PFSK-1 (cell line): ENCODE data around the gene DYNLRB2.

Experiments
- FOXP2 ChIP-seq: optimal IDR thresholded peaks from 2 replicates; pipeline ENCODE3; 2011; ENCODE audit warnings: borderline replicate concordance, control low read depth, inconsistent platforms; ENCODE audit not compliant: insufficient read depth; ENCODE audit errors: extremely low read length, extremely low read depth
- POLR2AphosphoS5 ChIP-seq: IDR thresholded peaks from 2 replicates; pipeline ENCODE4 v1.6.1; 2012; ENCODE audit warnings: low read depth, mild to moderate bottlenecking, control low read depth, low read length, moderate library complexity
- REST ChIP-seq, 2 experiments: IDR thresholded peaks; 2 replicates each; pipeline versions ENCODE4 v1.6.1 to v1.8.0; 2011 to 2012; ENCODE audit warnings: low read depth in 2 of 2, low read length in 2 of 2, control low read depth in 1 of 2, inconsistent platforms in 1 of 2, mild to moderate bottlenecking in 1 of 2, moderate library complexity in 1 of 2; ENCODE audit not compliant: insufficient read depth in 1 of 2
- SIN3A ChIP-seq: IDR thresholded peaks from 2 replicates; pipeline ENCODE4 v1.6.1; 2012; ENCODE audit warnings: mild to moderate bottlenecking, low read length, moderate library complexity, borderline replicate concordance; ENCODE audit not compliant: insufficient read depth
- TAF1 ChIP-seq: IDR thresholded peaks from 2 replicates; pipeline ENCODE4 v1.6.1; 2012; ENCODE audit warnings: low read length, control low read depth, borderline replicate concordance; ENCODE audit not compliant: insufficient read depth

The DYNLRB2 gene

GRCh38 chr16:80507538-80507937 lies 33.3 kb upstream of the DYNLRB2 start:
- TF ChIP-seq REST (IDR thresholded peaks at IDR 0.05; ENCODE audit: insufficient read depth in 1 of 2, low read depth in 2 of 2, low read length in 2 of 2), result no peak
- no peak for TF ChIP-seq SIN3A
- TF ChIP-seq POLR2AphosphoS5, result no peak
- TF ChIP-seq FOXP2, result no peak
- no peak for TF ChIP-seq TAF1

GRCh38 chr16:80509872-80510271 lies 30.9 kb upstream of the DYNLRB2 start:
- no peak for TF ChIP-seq REST (IDR thresholded peaks at IDR 0.05; ENCODE audit: insufficient read depth in 1 of 2, low read depth in 2 of 2, low read length in 2 of 2)
- no peak for TF ChIP-seq FOXP2
- TF ChIP-seq TAF1, result no peak
- TF ChIP-seq SIN3A, result no peak
- no peak for TF ChIP-seq POLR2AphosphoS5

GRCh38 chr16:80511824-80512592 lies 28.8 kb upstream of the DYNLRB2 start:
- TF ChIP-seq POLR2AphosphoS5 (no peak), TAF1 (no peak), FOXP2 (no peak), SIN3A (no peak), REST (IDR thresholded peaks at IDR 0.05; ENCODE audit: insufficient read depth in 1 of 2, low read depth in 2 of 2, low read length in 2 of 2) (no peak)

GRCh38 chr16:80512593-80512853 lies 28.3 kb upstream of the DYNLRB2 start:
- TF ChIP-seq REST (IDR thresholded peaks at IDR 0.05; ENCODE audit: insufficient read depth in 1 of 2, low read depth in 2 of 2, low read length in 2 of 2) (no peak), POLR2AphosphoS5 (no peak), SIN3A (no peak), TAF1 (no peak), FOXP2 (no peak)

- TF ChIP-seq REST (IDR thresholded peaks at IDR 0.05; ENCODE audit: insufficient read depth in 1 of 2, low read depth in 2 of 2, low read length in 2 of 2), result no peak
- TF ChIP-seq POLR2AphosphoS5, result no peak
- no peak for TF ChIP-seq TAF1
- no peak for TF ChIP-seq SIN3A
- TF ChIP-seq FOXP2, result no peak
Observed at GRCh38 chr16:80515374-80515773, 25.4 kb upstream of the DYNLRB2 start.
